Small intestine (tissue), 7 donors: ENCODE measurements around the gene DSC2. TPM values are rescaled to one million over a fixed set of nuclear protein-coding genes. Genes with fewer than 3 reads are reported as not detected.

ENCODE experiments used
- DNase-seq, 2 donors: peaks; one replicate each; pipeline versions ENCODE4 v3.0.0 to v3.0.0-alpha.2; 2013
- FAIRE-seq: peaks from 2 replicates; lab custom pipeline; 2012; peaks lifted over from hg19 to GRCh38; lab: Jason Lieb, UNC
- H3K27ac ChIP-seq, 3 donors: one replicate each; pipeline ENCODE4 v1.5.1; 2013; ENCODE audit warnings: low read length in 2 of 3, mild to moderate bottlenecking in 2 of 3, control low read depth in 1 of 3, inconsistent platforms in 1 of 3, low read depth in 1 of 3, moderate library complexity in 1 of 3
- H3K27me3 ChIP-seq, 3 donors: one replicate each; pipeline ENCODE4 v1.6.1; 2013; ENCODE audit warnings: low read length in 3 of 3, inconsistent platforms in 1 of 3; ENCODE audit not compliant: control insufficient read depth in 3 of 3, insufficient read depth in 3 of 3
- H3K36me3 ChIP-seq, 3 donors: one replicate each; pipeline ENCODE4 v1.6.1; 2013; ENCODE audit warnings: low read length in 3 of 3, inconsistent platforms in 1 of 3, low read depth in 1 of 3, mild to moderate bottlenecking in 1 of 3, moderate library complexity in 1 of 3; ENCODE audit not compliant: control insufficient read depth in 3 of 3, insufficient read depth in 2 of 3
- H3K4me1 ChIP-seq, 3 donors: one replicate each; pipeline ENCODE4 v1.6.1; 2013; ENCODE audit warnings: low read length in 2 of 3, inconsistent platforms in 1 of 3, low read depth in 1 of 3, mild to moderate bottlenecking in 1 of 3, moderate library complexity in 1 of 3; ENCODE audit not compliant: control insufficient read depth in 3 of 3, insufficient read depth in 2 of 3
- H3K4me3 ChIP-seq, 3 donors: one replicate each; pipeline ENCODE4 v1.5.1; 2013; ENCODE audit warnings: low read length in 3 of 3, control low read depth in 1 of 3, inconsistent platforms in 1 of 3, low read depth in 1 of 3, mild to moderate bottlenecking in 1 of 3, moderate library complexity in 1 of 3
- H3K9me3 ChIP-seq, 2 donors: one replicate each; pipeline ENCODE4 v1.6.1; 2013; ENCODE audit warnings: low read depth in 1 of 2, low read length in 1 of 2; ENCODE audit not compliant: control insufficient read depth in 2 of 2, insufficient read depth in 1 of 2
- WGBS, 3 donors: extraction: QIAGEN DNeasy Blood & Tissue Kit; methylation state at CpG; one replicate each; pipeline ENCODE4 v1.1.7; 2013; 5-methylcytosine and 5-hydroxymethylcytosine counted together
- polyA plus RNA-seq, 4 donors: library from polyadenylated mRNA; stranded (reverse) in 3 of 4; unstranded in 1 of 4; fragments of 200-250 nt in 3 of 4; fragments of 120-200 nt in 1 of 4; gene quantifications; one replicate each; pipeline versions ENCODE4 v1.2.1 to v1.2.3, GENCODE V29; 2013
- donor health status: healthy with polysubstance abuse.
- donor health status: control.
- donor health status: control.
- donor health status: Bipolar disorder and iron deficiency.
- donor health status: healthy.

The DSC2 gene
- polyA plus RNA-seq, 4 donors = 12.7 to 75.1 (median 18.5) TPM

DNA sequence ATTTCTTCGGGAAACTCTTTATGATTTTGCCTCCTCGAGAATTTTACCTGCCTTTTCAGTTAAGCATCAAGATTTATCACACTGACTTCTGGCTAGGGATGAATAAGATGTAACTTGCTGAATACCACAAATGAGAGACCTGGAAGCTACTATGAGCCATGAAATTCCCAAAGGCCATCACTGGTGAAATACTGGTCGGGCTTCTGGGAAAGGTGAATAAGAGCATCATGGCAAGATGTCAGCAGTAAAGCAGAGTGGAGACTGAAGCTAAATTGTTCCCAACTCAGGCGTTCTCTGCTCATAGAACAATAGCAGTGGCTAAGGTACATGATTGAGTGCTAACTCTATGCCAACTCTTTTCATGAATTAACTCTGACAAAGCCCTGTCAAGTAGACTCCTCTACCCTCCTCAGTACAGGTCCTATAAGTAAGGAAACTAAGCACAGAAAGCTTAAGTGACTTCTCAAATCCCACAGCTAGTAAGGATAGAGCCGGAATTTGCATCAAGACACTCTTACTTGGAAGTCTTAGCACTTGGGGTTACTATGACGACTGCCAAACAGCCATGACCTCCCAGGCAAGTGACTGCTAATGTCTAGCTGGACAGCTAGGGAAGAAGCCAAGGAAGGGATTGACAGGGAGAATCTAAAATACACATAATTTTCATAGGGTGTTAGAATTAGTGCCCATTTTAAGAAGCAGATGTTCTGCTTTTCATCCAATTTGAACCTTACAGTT, 37.0 kb downstream of the DSC2 start:
- Histone ChIP-seq H3K36me3 (peaks cover 0 to 8% (median 2%) of the 10 kb centered on the region in 3 donors), H3K9me3 (no peaks in the 10 kb centered on the region), H3K4me1 (no peaks in the 10 kb centered on the region), H3K27ac (no peak overlapping the region), H3K4me3 (no peak overlapping the region), H3K27me3 (no peaks in the 10 kb centered on the region)
- DNase-seq = no peak
- no peak for FAIRE-seq
- 80 to 87% (median 86%) methylated on average over 6 of the region's 6 CpGs for WGBS, 3 donors

DNA sequence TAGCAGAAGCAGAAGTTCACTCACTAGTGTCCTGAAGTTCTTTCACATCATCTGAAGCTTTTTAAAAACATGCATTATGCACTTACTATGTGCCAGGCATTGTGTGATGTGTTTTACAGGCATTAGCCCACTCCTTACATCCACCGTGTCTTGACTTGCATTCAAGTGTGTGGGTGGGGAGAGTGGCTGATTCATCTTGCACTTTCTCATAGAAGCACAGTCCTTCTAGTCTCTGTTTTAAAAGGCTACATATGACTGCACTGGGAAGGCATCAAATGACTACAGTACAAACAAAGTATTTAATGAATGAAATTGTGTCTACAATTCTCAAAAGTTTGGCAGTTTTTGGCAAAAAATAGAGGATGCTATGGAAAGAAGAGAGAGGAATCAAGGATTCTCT, 38.1 kb downstream of the DSC2 start:
- WGBS, 3 donors = 47 to 70% (median 58%) methylated on average over 1 of the region's 1 CpG
- no peaks in the 10 kb centered on the region for H3K9me3 ChIP-seq
- H3K27me3 ChIP-seq = no peaks in the 10 kb centered on the region
- DNase-seq = no peak
- no peak for FAIRE-seq
- no peaks in the 10 kb centered on the region for H3K4me1 ChIP-seq
- H3K27ac ChIP-seq = no peak overlapping the region
- no peak overlapping the region for H3K4me3 ChIP-seq
- peaks cover 0 to 4% (median 2%) of the 10 kb centered on the region in 3 donors for H3K36me3 ChIP-seq

DNA sequence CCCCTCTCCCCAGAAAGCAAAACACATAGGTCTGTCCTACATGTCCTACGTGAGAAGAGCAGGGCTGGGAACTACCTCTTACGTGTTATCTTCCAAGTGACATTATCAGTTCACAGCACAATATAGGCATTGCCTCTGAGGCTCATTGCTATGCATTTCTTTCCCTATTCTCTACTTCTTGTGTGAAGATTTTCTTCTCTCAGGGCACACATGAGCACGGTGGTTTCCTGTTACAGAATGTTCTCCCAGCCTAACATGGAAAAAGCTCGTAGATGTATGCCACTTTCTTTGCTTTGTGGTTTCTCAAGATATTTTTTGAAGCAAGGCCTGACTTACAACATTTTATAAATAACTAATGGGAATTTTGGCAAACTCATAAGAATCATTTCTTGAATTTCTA, 40.3 kb downstream of the DSC2 start:
- WGBS, 3 donors = 46 to 57% (median 54%) methylated on average over 4 of the region's 4 CpGs
- H3K36me3 ChIP-seq = no peaks in the 10 kb centered on the region
- DNase-seq = no peak
- no peak overlapping the region for H3K4me3 ChIP-seq
- H3K4me1 ChIP-seq = no peaks in the 10 kb centered on the region
- H3K9me3 ChIP-seq = no peaks in the 10 kb centered on the region
- FAIRE-seq = no peak
- no peak overlapping the region for H3K27ac ChIP-seq
- peaks cover 0 to 2% (median 0%) of the 10 kb centered on the region in 3 donors for H3K27me3 ChIP-seq

DNA sequence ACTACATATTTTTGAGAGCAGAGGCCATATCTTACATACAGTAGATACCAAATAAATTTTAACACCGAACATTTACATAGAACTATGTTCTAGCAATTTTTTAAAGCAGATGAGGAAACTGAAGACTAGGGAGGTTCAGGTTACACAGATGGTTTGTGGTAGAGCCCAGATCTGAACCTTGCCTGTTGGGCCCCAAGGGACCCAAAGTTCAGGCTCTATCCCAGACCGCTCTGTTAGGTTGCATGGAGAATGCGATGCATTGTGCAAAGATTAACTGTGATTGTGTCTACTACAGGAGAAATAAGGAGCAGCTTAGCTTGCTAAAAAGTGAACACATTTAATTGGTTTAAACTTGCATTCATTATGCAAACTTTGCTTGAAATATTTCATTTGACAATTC, 43.3 kb downstream of the DSC2 start:
- H3K4me1 ChIP-seq = no peaks in the 10 kb centered on the region
- peaks cover 0 to 2% (median 0%) of the 10 kb centered on the region in 3 donors for H3K27me3 ChIP-seq
- DNase-seq (peak in 1 of 2 donors; percentile 17), FAIRE-seq (no peak)
- WGBS, 3 donors = 94 to 96% (median 95%) methylated on average over 3 of the region's 3 CpGs
- H3K4me3 ChIP-seq = no peak overlapping the region
- no peak overlapping the region for H3K27ac ChIP-seq
- no peaks in the 10 kb centered on the region for H3K9me3 ChIP-seq
- H3K36me3 ChIP-seq = no peaks in the 10 kb centered on the region

DNA sequence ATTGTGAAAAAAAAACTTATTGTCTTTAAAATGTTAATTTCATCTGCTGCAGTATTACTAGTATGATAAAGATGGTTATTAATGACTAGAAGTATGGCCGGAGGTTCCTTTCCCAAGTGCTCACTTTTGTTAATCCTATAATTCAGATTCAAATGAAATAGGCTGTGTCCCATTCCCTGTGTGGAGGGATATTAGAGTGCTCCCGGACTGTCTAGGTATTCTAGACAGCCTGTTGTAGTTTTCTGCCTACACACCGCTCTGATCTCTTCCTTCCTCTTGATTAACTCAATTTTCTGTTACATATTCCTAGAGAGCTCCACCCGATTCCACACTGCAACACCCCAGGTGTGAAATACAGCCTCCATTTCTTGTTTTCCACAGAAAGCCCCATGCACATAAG, 44.3 kb downstream of the DSC2 start:
- peaks cover 0 to 2% (median 0%) of the 10 kb centered on the region in 3 donors for H3K27me3 ChIP-seq
- WGBS, 3 donors = 86 to 91% (median 86%) methylated on average over 4 of the region's 4 CpGs
- DNase-seq (no peak), FAIRE-seq (no peak)
- no peaks in the 10 kb centered on the region for H3K36me3 ChIP-seq
- H3K4me3 ChIP-seq = no peak overlapping the region
- no peaks in the 10 kb centered on the region for H3K4me1 ChIP-seq
- no peak overlapping the region for H3K27ac ChIP-seq
- peaks cover 0 to 3% of the 10 kb centered on the region in 2 donors for H3K9me3 ChIP-seq

DNA sequence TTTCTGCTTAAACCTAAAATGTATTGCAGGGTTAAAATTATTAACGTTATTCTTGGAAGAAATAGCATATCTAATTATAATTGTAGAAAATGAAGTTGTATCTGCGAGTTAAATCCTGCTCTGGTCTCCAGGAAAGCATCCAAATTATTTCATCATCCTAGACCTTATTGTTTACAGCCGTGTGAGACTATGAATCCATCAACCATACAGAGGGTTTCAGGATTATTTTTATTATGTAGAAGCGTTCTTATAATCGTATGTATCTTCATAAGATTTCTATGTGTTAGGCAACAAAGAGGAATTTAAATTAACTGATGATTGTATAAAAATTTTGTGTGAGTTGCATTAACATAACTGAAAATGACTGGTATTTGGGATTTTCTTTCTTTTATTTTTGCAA, 45.2 kb downstream of the DSC2 start:
- Histone ChIP-seq H3K27me3 (peaks cover 0 to 2% (median 0%) of the 10 kb centered on the region in 3 donors), H3K27ac (no peak overlapping the region), H3K4me3 (no peak overlapping the region), H3K36me3 (no peaks in the 10 kb centered on the region), H3K9me3 (peaks cover 0 to 3% of the 10 kb centered on the region in 2 donors), H3K4me1 (no peaks in the 10 kb centered on the region)
- FAIRE-seq (no peak), DNase-seq (no peak)
- WGBS, 3 donors = 53 to 72% (median 66%) methylated on average over 5 of the region's 5 CpGs

DNA sequence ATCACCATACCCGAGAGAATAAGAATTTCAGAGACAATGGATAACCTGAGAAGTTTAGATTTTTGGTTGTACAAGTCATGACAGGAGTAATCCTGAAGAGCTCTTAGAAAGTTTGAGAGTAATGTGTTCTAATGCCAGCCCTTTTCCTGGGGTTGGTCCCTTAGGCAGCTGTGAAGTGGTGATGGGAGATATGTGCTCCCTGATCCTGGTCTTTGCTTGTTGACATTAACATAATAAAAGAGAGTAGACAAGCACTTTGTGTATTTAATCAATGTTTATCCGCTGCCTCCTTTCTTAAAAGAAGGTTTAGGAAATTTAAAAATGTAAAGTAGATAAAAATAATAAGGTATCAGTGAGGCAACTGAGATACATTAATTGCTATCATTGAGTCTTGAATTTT, 45.9 kb downstream of the DSC2 start:
- no peaks in the 10 kb centered on the region for H3K36me3 ChIP-seq
- H3K9me3 ChIP-seq = peaks cover 0 to 3% of the 10 kb centered on the region in 2 donors
- H3K27me3 ChIP-seq = peaks cover 0 to 2% (median 0%) of the 10 kb centered on the region in 3 donors
- H3K27ac ChIP-seq = no peak overlapping the region
- WGBS, 3 donors = 77 to 88% (median 85%) methylated on average over 2 of the region's 2 CpGs
- FAIRE-seq = no peak
- H3K4me3 ChIP-seq = no peak overlapping the region
- no peaks in the 10 kb centered on the region for H3K4me1 ChIP-seq
- DNase-seq = no peak

DNA sequence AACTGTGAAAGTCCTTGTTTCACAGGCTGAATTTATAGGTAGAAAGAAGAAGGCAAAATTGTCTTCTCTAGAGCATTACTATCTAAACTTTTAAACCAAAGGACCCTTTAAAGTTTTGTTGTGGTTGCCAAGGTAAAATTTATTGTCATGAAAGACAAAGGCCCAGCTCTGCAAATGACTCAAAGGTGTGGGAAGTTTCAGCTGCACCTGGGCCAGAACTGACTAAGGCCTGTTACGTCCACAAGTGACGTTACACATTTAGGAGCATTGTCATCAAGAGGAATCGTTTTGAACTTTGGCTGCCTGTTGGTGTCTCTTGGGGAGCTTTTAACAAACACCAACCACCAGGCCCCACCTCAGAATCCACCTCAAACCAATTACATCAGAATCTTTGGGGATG, 51.6 kb downstream of the DSC2 start:
- no peak for DNase-seq
- no peak for FAIRE-seq
- no peak overlapping the region for H3K4me3 ChIP-seq
- H3K36me3 ChIP-seq = no peaks in the 10 kb centered on the region
- peaks cover 0 to 3% of the 10 kb centered on the region in 2 donors for H3K9me3 ChIP-seq
- H3K27me3 ChIP-seq = peaks cover 0 to 4% (median 0%) of the 10 kb centered on the region in 3 donors
- no peaks in the 10 kb centered on the region for H3K4me1 ChIP-seq
- 83 to 84% (median 84%) methylated on average over 3 of the region's 3 CpGs for WGBS, 3 donors
- no peak overlapping the region for H3K27ac ChIP-seq
